CD14-positive monocyte (primary cell): ENCODE data around the gene LGALS1. TPM values are rescaled to one million over a fixed set of nuclear protein-coding genes. Genes with fewer than 3 reads are reported as not detected.

ENCODE experiments used
- DNase-seq, 3 donors: peaks; one replicate each; pipeline ENCODE4 v3.0.0-alpha.2; 2011 to 2022
- H2AFZ ChIP-seq: 2 replicates; pipeline ENCODE4 v1.6.0; 2012; ENCODE audit warnings: mild to moderate bottlenecking, low read depth, low read length, inconsistent platforms; ENCODE audit not compliant: insufficient read depth, poor library complexity, severe bottlenecking
- H3K27ac ChIP-seq, 2 donors: 1 replicate in 1 of 2; 2 replicates in 1 of 2; pipeline ENCODE4 v1.5.1; 2012 to 2013; ENCODE audit warnings: low read length in 2 of 2, control low read depth in 1 of 2, inconsistent platforms in 1 of 2, low read depth in 1 of 2, mild to moderate bottlenecking in 1 of 2
- H3K27me3 ChIP-seq, 2 donors: one replicate each; pipeline versions ENCODE4 v1.6.0 to v1.6.1; 2011 to 2013; ENCODE audit warnings: low read length in 2 of 2; ENCODE audit not compliant: control insufficient read depth in 2 of 2, insufficient read depth in 2 of 2
- H3K36me3 ChIP-seq, 2 donors: replicated peaks in 1 of 2; 1 replicate in 1 of 2; 2 replicates in 1 of 2; pipeline versions ENCODE4 v1.5.1 to v1.6.1; 2012 to 2013; ENCODE audit warnings: low read length in 2 of 2, control low read depth in 1 of 2, inconsistent platforms in 1 of 2, mild to moderate bottlenecking in 1 of 2; ENCODE audit not compliant: insufficient read depth in 2 of 2, control insufficient read depth in 1 of 2
- H3K4me1 ChIP-seq, 2 donors: 1 replicate in 1 of 2; 2 replicates in 1 of 2; pipeline versions ENCODE4 v1.5.1 to v1.6.1; 2012 to 2013; ENCODE audit warnings: low read length in 2 of 2, control low read depth in 1 of 2, inconsistent platforms in 1 of 2, mild to moderate bottlenecking in 1 of 2, moderate library complexity in 1 of 2; ENCODE audit not compliant: insufficient read depth in 2 of 2, control insufficient read depth in 1 of 2
- H3K4me2 ChIP-seq: replicated peaks from 2 replicates; pipeline ENCODE3; 2012; ENCODE audit warnings: low read length, moderate library complexity, mild to moderate bottlenecking; ENCODE audit not compliant: poor library complexity, severe bottlenecking; ENCODE audit errors: extremely low read depth
- H3K4me3 ChIP-seq, 3 experiments: fragments of 200-600 bp in 1 of 3; sonication (generic) in 1 of 3; replicated peaks in 1 of 3; 1 replicate in 2 of 3; 2 replicates in 1 of 3; pipeline ENCODE4 v1.5.1; 2011 to 2013; ENCODE audit warnings: low read length in 3 of 3, mild to moderate bottlenecking in 3 of 3, control low read depth in 2 of 3, low read depth in 2 of 3, inconsistent platforms in 1 of 3, moderate library complexity in 1 of 3
- H3K79me2 ChIP-seq: 2 replicates; pipeline ENCODE4 v1.6.0; 2012; ENCODE audit warnings: mild to moderate bottlenecking, control low read depth, inconsistent platforms, low read length, moderate library complexity; ENCODE audit not compliant: insufficient read depth
- H3K9ac ChIP-seq: 2 replicates; pipeline ENCODE4 v1.6.0; 2017; ENCODE audit warnings: low read length, mild to moderate bottlenecking; ENCODE audit not compliant: insufficient read depth, poor library complexity, severe bottlenecking
- H3K9me3 ChIP-seq, 2 donors: replicated peaks in 1 of 2; 1 replicate in 1 of 2; 2 replicates in 1 of 2; pipeline versions ENCODE4 v1.5.1 to v1.6.1; 2012 to 2013; ENCODE audit warnings: low read length in 2 of 2, control low read depth in 1 of 2; ENCODE audit not compliant: control insufficient read depth in 1 of 2, insufficient read depth in 1 of 2
- H4K20me1 ChIP-seq: 2 replicates; pipeline ENCODE4 v1.6.0; 2012; ENCODE audit warnings: mild to moderate bottlenecking, low read length, control low read depth, moderate library complexity; ENCODE audit not compliant: insufficient read depth
- H3K27ac Mint-ChIP-seq, 7 donors: one replicate each; pipeline ENCODE4 v1.8.0; 2020; ENCODE audit warnings: mild to moderate bottlenecking in 7 of 7, mixed read lengths in 7 of 7, moderate library complexity in 6 of 7, inconsistent platforms in 2 of 7
- H3K27me3 Mint-ChIP-seq, 3 donors: one replicate each; pipeline ENCODE4 v1.8.0; 2021 to 2022; ENCODE audit warnings: low read depth in 3 of 3, mild to moderate bottlenecking in 3 of 3, mixed read lengths in 3 of 3, moderate library complexity in 3 of 3, inconsistent platforms in 1 of 3
- H3K36me3 Mint-ChIP-seq, 2 donors: one replicate each; pipeline ENCODE4 v1.8.0; 2020; ENCODE audit warnings: mixed read lengths in 2 of 2, inconsistent platforms in 1 of 2, mild to moderate bottlenecking in 1 of 2
- H3K4me1 Mint-ChIP-seq: one replicate; pipeline ENCODE4 v1.8.0; 2020; ENCODE audit warnings: mild to moderate bottlenecking, mixed read lengths
- H3K4me3 Mint-ChIP-seq, 2 donors: one replicate each; pipeline ENCODE4 v1.8.0; 2020; ENCODE audit warnings: mild to moderate bottlenecking in 2 of 2, mixed read lengths in 2 of 2, moderate library complexity in 1 of 2
- H3K9me3 Mint-ChIP-seq, 7 donors: one replicate each; pipeline ENCODE4 v1.8.0; 2020 to 2022; ENCODE audit warnings: mixed read lengths in 7 of 7, mild to moderate bottlenecking in 6 of 7, moderate library complexity in 6 of 7, inconsistent platforms in 2 of 7
- CTCF ChIP-seq: fragments of 200-600 bp; IDR thresholded peaks from one replicate; pipeline ENCODE4 v1.8.0; 2022; ENCODE audit warnings: antibody characterized with exemption, mild to moderate bottlenecking
- WGBS: methylation state at CpG from one replicate; pipeline ENCODE4 v1.1.5; 2013; ENCODE audit warnings: missing lambda C conversion rate; ENCODE audit not compliant: insufficient coverage; 5-methylcytosine and 5-hydroxymethylcytosine counted together
- intact Hi-C, 2 donors: fragments of 100-400 bp; cut with micrococcal nuclease; formaldehyde crosslinking; loops; one replicate each; pipeline versions ENCODE4 v1.15.0 to v1.15.1; 2023
- polyA plus RNA-seq, 3 donors: library from polyadenylated mRNA; depleted of rRNA in 1 of 3; unstranded in 2 of 3; stranded (reverse) in 1 of 3; fragments of 300-500 nt in 2 of 3; fragments of >200 nt in 1 of 3; fragmentation: Illumina TruSeq in 2 of 3; gene quantifications; 1 replicate in 2 of 3; 2 replicates in 1 of 3; pipeline ENCODE4 v1.2.3, GENCODE V29; 2012 to 2021

The LGALS1 gene
- polyA plus RNA-seq, 3 donors = 1,719 to 2,320 (median 1,844) TPM

GRCh38 chr22:37633625-37634416 is 41.6 kb upstream of the LGALS1 start:
- no peaks in the 10 kb centered on the region for H3K9me3 ChIP-seq
- H3K4me1 ChIP-seq = peaks cover 71 to 75% of the 10 kb centered on the region in 2 donors
- Mint-ChIP-seq H3K36me3 (peaks cover 26 to 36% of the 10 kb centered on the region in 2 donors), H3K27ac (peak overlapping the region; percentile 96 to 99 (median 98)), H3K9me3 (no peaks in the 10 kb centered on the region), H3K4me1 (peaks cover 76% of the 10 kb centered on the region), H3K4me3 (peak overlapping the region; percentile 76 to 83), H3K27me3 (peaks cover 0 to 2% (median 0%) of the 10 kb centered on the region in 3 donors)
- peak; percentile 90 to 94 (median 94) for DNase-seq
- peak overlapping the region in 2 of 3 experiments; percentile 2 to 63 for H3K4me3 ChIP-seq
- H3K79me2 ChIP-seq = peaks cover 41% of the 10 kb centered on the region
- intact Hi-C loops = no loop called here
- H3K27me3 ChIP-seq = no peaks in the 10 kb centered on the region
- H3K9ac ChIP-seq = peak overlapping the region; percentile 67
- peak overlapping the region; percentile 75 for H3K4me2 ChIP-seq
- H2AFZ ChIP-seq = peak overlapping the region; percentile 44
- WGBS = under 1% methylated on average over 19 of the region's 24 CpGs
- no peaks in the 10 kb centered on the region for H4K20me1 ChIP-seq
- H3K27ac ChIP-seq = peak overlapping the region; percentile 89 to 93
- H3K36me3 ChIP-seq = peaks cover 29 to 34% of the 10 kb centered on the region in 2 donors
- no peak for TF ChIP-seq CTCF

- no peaks in the 10 kb centered on the region for H3K9me3 Mint-ChIP-seq
- no peak for DNase-seq
Observed at GRCh38 chr22:37634417-37634924, 41.0 kb upstream of the LGALS1 start.

More at GRCh38 chr22:37634417-37634924, 41.0 kb upstream of the LGALS1 start:
- 14% methylated on average over 6 of the region's 8 CpGs for WGBS
- peak; percentile 16 for TF ChIP-seq CTCF
- Histone ChIP-seq H3K4me3 (peak overlapping the region in 2 of 3 experiments; percentile 2 to 63), H3K9ac (peak overlapping the region; percentile 67), H3K79me2 (peaks cover 45% of the 10 kb centered on the region), H4K20me1 (no peaks in the 10 kb centered on the region), H3K27me3 (no peaks in the 10 kb centered on the region), H3K9me3 (no peaks in the 10 kb centered on the region), H3K4me1 (peaks cover 75 to 82% of the 10 kb centered on the region in 2 donors), H3K27ac (peak overlapping the region; percentile 89 to 93), H3K4me2 (peak overlapping the region; percentile 75), H2AFZ (peak overlapping the region; percentile 44), H3K36me3 (peaks cover 22 to 27% of the 10 kb centered on the region in 2 donors)
- Mint-ChIP-seq H3K4me3 (peak overlapping the region; percentile 76 to 83), H3K4me1 (peaks cover 76% of the 10 kb centered on the region), H3K27ac (peak overlapping the region; percentile 95 to 99 (median 98)), H3K36me3 (peaks cover 20 to 30% of the 10 kb centered on the region in 2 donors), H3K27me3 (peaks cover 0 to 2% (median 0%) of the 10 kb centered on the region in 3 donors)
- intact Hi-C loops = no loop called here
